Left renal cortex interstitium (tissue), 4 donors: ENCODE data around the gene SFTPD. TPM values are rescaled to one million over a fixed set of nuclear protein-coding genes. Genes with fewer than 3 reads are reported as not detected.
"Not testable (repeated sequence)": the region's sequence is repeated elsewhere in the genome, so short reads cannot be mapped to it uniquely, and the experiment has no call there.

Source experiments
- DNase-seq, 4 donors: peaks; one replicate each; pipeline ENCODE4 v3.0.0-alpha.2; 2013; ENCODE audit warnings: low read depth in 4 of 4, low spot score in 2 of 4, missing footprints in 1 of 4
- polyA plus RNA-seq, 4 donors: library from polyadenylated mRNA; unstranded; fragments of 120-200 nt; gene quantifications; one replicate each; pipeline ENCODE4 v1.2.1, GENCODE V29; 2013; ENCODE audit not compliant: insufficient read length in 4 of 4

Gene SFTPD
- polyA plus RNA-seq = 1 to 10 TPM in 3 of 4 donors, under 1 TPM in 1; 0.97 to 2.0 (median 1.3) TPM

DNA sequence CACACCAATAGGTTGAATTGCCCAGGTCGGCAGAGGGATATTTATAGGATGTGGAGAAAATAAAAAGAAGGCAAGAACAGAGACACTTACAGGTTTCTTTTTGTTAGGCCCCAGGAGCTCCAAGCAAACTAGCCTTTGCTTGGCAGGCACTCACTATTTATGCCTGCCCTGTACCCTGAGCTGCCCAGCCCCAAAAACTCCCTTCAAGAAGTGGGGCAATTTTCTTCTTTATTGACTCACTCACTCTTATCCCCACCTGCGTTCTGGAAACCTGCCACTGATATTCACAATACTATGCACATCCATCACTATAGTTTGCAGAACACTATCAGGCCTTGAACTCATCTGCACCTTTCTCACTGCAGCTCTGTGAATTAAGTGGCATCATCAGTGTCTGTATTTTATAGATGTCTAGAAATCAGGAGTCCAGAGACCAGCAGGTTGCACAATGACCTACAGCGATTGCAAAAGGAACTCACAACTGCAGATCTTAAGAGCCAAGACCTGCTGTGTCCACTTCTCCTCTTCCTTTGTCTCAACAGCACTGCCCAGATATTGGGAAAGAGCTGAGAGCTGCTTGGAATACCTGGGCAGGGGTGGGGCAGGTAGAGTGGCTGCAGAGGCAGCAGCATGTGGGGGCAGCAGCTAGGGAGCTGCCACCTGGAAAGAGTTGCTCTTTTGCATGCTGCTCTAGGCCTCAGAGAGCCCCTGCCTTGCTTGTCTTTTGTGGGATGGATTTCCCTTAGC is at the start of gene SFTPD:
Gene SFTPD (minus strand): TSS at position 130 of the 747 bp plus-strand sequence. CDS start 2,446 bp downstream, outside the sequence.
- no peak for DNase-seq

DNA sequence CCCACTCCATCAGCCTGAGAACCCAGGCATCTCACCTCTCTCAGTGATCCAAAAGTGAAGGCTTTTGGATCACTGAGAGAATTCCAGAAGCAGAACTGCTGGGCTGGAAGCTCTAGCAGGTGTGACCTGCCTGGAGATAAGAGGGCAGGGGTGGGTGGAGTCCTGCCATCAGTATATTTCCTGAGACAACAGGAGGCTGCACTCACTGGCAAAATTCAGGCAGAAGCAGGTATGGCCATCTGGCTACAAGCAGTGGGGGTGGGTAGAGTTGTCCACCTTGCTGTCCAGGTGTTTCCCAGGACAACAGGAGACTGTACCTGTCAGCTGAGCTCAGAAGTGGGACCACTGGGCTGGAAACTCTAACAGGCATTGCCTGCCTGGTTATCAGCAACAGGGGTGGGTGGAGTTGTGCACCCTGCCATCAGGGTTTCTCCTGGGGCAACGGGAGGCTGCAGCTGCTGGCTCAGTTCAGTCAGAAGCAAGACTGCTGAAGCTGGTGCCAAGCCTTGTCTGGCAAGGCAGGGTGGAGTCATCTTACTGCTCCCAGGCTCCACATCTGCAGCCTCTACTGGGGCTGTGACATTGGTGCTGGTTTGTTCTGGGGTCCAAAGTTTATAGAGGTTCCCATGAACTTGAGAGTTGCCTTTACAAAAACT is 47.2 kb upstream of the SFTPD start:
- DNase-seq = no peak

GRCh38 chr10:79994556-79994955 is 45.7 kb upstream of the SFTPD start:
- no peak for DNase-seq

DNA sequence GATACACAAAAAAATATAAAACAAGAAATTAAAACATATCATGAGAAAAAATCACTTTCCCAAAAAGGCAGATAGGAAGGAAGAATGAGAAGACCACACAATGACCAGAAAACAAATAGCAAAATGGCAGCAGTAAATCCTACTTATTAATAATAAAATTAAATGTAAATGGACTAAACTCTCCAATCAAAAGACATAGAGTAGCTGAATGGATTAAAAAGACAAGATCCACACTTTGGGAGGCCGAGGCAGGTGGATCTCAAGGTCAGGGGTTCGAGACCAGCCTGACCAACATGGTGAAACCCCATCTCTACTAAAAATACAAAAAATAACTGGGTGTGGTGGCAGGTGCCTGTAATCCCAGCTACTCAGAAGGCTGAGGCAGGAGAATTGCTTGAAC is 39.3 kb upstream of the SFTPD start:
- DNase-seq = not testable (repeated sequence)

GRCh38 chr10:79986661-79987060 is 37.8 kb upstream of the SFTPD start:
- DNase-seq = not testable (repeated sequence)

DNA sequence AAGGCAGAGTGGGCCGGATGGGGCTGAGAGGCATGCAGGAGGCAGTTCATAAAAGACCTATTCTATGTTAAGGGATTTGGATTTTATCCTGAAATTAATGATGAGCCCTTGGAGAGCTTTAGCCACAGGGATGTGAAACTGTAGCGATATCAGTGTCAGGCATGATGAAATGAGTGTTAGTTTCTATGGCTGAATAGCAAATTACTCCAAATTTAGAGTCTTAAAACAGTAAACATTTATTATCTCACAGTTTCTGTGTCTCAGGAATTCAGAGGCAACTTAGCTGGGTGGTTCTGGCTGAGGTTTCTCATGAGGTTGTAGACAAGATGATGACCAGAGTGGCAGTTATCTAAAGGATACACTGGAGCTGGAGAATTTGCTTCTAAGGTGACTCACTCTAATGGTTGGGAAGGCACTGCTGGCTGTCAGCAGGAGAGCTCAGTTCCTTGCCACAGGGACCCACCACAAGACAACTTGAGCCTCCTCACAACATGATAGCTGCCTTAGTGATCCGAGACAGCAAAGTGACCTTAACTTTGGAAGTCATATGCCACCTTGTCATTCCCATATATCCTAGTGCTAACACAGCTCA is 36.7 kb upstream of the SFTPD start:
- no peak for DNase-seq

- no peak for DNase-seq
Observed at GRCh38 chr10:79984851-79985250, 35.9 kb upstream of the SFTPD start.

GRCh38 chr10:79983286-79983909 is 34.5 kb upstream of the SFTPD start:
- DNase-seq = no peak

DNA sequence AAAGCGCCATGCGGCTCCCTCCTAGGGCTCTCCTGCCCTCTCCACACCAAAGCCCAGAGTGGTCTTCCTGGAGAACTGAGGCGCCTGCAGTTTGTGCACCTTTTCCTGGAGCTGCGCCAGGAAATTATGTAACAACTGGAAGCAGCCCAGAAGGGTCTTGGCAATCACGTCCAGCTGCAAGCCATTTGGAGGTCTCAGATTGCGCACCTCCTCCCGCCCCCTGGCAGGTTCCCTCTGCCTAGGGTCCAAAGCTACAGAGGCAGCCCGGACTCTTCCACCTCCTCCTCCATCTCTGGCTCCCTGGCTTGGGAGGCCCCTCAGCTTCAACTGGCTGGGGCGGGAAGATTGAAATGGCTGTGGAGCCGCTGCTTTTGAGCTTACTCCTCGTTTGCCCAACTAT is 34.0 kb upstream of the SFTPD start:
- no peak for DNase-seq

GRCh38 chr10:79982362-79982800 is 33.5 kb upstream of the SFTPD start:
- DNase-seq = no peak

GRCh38 chr10:79981450-79982361 is 32.8 kb upstream of the SFTPD start:
- DNase-seq = peak in 2 of 4 donors; percentile 32 to 36

DNA sequence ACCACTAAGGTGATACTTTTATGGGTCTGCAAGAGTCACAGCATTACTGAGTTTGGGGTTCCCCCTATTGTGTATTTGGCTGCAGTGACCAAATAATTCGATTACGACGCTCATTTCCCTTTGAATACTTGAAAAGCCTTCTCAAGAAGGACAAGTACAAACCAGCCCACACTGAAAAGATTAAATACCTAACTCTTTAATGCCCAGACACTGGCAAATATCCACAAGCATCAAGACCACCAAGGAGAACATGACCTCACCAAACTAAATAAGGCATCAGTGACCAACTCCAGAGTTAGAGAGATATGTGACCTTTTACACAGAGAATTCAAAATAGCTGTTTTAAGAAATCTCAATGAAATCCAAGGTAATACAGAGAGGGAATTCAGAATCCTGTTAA is 31.8 kb upstream of the SFTPD start:
- DNase-seq = no peak

DNA sequence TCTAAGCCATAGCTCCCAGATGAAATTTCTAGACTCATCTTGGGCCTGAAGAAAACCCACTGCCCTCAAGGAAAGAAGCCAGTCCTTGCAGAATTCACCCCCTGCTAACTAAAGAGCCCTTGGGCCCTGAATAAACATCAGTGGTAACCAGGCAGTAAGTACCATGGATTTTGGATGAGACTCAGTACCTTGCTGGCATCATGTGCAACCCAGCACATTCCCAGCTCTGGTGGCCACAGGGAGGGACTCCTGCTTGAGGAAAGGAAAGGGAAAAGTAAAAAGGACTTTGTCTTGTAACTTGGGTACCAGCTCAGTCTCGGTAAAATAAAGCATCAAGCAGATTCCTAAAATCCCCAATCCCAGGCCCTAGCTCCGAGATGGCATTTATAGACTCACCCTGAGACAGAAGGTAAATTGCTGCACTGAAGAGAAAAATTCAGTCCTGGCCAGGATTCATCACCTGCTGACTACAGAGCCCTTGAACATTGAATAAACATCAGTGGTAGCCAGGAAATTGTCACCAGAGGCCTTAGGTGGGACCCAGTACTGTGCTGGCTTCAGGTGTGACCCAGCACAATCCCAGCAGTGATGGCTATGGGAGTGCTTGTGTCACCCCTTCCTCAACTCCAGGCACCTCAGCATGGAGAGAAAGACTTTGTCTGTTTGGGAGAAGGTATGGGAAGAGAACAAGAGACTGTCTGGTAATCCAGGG is 31.2 kb upstream of the SFTPD start:
- no peak for DNase-seq

GRCh38 chr10:79979310-79979975 is 30.5 kb upstream of the SFTPD start:
- DNase-seq = no peak

- no peak for DNase-seq
Observed at GRCh38 chr10:79976999-79977398, 28.1 kb upstream of the SFTPD start.

DNA sequence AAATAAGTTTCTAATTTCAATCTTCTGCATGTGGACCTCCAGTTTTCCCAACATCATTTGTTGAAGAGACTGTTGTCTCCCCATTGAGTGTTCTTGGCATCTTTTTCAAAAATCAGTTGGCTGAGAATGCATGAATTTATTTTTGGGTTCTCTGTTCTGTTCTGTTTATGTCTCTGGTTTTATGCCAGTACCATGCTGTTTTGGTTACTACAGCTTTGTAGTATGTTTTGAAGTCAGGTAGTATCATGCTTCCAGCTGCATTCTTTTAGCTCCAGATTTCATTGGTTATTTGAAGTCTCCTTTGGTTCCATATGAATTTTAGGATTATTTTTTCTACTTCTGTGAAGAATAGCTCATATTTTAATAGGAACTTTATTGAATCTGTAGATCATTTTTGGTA is 21.2 kb upstream of the SFTPD start:
- DNase-seq = no peak

DNA sequence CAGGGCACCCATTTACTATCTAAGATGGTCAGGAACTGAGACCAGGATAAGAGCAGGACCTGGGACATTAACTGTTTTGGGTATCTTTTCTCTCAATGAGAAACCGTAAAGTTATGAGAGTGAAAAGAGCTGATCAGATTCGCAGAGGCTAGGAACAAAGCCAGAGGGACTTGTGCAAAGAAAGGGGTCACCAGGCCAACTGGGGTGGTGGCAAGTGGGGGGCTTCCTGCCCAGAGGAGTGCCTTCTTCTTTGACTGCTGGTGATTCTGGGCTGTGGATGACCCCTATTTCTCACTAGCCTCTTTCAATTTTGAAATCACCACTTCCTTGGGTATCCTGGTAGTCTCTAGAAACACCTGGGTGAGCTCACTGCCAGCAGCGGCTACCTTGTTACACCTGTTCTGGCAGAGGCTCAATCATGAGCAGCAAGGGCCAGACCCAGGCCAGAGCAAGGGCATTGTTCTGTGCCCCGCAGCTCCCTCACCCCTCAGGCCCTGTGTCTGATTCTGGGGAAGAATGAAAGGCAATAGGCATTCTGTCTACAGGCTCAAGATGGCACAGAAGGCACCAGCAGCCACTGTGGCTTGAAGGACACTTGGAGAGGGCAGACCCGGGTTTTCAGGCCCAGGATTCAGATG is 999 bp downstream of the SFTPD start:
- DNase-seq = no peak

- DNase-seq = no peak
Observed at GRCh38 chr10:79947083-79947415, 1.9 kb downstream of the SFTPD start.
